Activated CD4-positive, CD25-positive, alpha-beta regulatory T cell treated with anti-CD3 and anti-CD28 coated beads, Interleukin-2, amount 50 U/mL, for 72 hours (primary cell): ENCODE measurements around the gene FOXK1.
"Not testable (repeated sequence)": the region's sequence is repeated elsewhere in the genome, so short reads cannot be mapped to it uniquely, and the experiment has no call there.

ENCODE experiments used
- DNase-seq: peaks from one replicate; pipeline ENCODE4 v3.0.0; 2021

The FOXK1 gene

GRCh38 chr7:4681886-4682620 is at the start of gene FOXK1:
Gene FOXK1, plus strand, starts transcription at chr7:4682295. Its CDS starts 14 bp downstream, at chr7:4682309.
- DNase-seq: peak; percentile 82

GRCh38 chr7:4633012-4633411 is 49.1 kb upstream of the FOXK1 start:
- DNase-seq: no peak

DNA sequence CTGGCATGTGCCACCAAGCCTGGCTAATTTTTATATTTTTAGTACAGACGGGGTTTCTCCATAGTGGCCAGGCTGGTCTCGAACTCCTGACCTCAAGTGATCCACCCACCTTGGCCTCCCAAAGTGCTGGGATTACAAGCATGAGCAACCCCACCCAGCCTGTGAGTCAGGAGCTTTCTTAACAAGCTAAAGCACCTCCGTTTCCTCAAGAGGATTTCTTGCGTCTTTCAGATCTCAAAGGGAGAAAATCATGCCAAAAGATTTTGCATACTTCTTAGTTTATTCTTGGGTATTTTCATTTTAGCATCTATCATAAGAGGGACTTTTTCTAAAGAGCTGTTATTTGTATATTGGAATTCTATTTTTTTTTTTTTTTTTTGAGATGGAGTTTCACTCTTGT is 47.9 kb upstream of the FOXK1 start:
- DNase-seq: no peak

DNA sequence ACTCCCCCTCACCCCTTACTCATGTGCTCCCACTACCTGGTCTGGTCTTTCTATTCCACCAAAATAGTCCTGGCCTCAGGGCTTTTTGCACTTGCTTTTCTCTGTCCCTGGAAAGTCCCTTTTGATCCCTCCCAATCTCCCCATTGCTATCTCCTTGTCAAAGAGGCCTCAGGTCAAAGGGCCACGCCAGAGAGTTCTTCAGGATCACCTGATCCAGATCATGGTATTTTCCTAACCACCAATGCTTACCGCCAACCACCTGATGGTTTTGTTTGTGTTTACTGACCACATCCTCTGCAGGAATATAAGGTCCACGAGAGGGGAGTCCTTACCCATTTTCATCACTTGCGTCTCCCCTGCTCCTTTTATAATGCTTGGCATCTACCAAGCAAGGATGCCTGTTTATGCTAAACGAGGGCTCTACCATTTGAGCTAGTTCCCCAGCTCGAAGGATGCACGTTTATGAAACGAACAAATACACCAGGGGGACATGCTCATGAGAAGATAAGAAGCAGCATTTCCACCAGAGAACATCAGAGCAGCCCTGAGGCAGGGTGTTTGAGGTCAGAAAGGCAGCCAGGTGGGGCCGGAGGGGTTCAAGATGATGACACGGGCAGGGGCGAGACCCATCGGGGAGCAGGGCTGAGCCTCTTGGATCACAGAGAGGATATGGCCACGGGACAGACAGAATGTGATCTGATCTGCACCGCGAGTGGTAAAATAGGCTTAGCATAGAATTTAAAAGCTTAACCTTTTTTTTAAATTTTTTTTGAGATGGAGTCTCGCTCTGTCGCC is 43.1 kb upstream of the FOXK1 start:
- DNase-seq: no peak

GRCh38 chr7:4641091-4641666 is 40.9 kb upstream of the FOXK1 start:
- DNase-seq: no peak

GRCh38 chr7:4641667-4642467 is 40.2 kb upstream of the FOXK1 start:
- peak; percentile 98 for DNase-seq

GRCh38 chr7:4642468-4643203 is 39.5 kb upstream of the FOXK1 start:
- no peak for DNase-seq

DNA sequence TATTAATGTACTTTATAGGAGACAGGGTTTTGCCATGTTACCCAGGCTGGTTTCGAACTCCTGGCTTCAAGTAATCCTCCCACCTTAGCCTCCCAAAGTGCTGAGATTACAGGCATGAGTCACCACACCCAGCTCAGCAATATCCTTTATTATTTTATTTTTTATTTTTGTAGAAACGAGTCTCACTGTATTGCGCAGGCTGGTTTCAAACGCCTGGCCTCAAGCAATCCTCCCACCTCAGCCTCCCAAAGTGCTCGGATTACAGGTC is 39.0 kb upstream of the FOXK1 start:
- not testable (repeated sequence) for DNase-seq

DNA sequence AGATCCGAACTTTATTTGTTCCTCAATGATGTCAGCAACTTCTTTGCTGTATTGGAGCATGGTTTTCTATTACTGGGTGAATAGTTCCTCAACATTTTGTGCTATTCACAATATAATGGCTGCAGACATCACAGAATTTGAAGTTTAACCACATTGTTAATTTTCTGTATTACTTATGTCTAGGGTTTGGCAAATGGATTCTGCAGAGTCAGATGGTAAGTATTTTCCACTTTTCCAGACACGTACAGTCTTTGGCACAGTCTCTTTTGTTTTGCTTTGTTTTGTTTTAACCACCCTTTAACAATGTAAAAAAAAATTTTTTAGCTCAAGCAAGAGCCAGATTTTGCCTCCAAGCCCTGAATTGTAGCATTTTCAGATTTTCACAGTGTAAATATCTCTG is 36.8 kb upstream of the FOXK1 start:
- DNase-seq: no peak

- no peak for DNase-seq
Measured at GRCh38 chr7:4648111-4648510, 34.0 kb upstream of the FOXK1 start.

DNA sequence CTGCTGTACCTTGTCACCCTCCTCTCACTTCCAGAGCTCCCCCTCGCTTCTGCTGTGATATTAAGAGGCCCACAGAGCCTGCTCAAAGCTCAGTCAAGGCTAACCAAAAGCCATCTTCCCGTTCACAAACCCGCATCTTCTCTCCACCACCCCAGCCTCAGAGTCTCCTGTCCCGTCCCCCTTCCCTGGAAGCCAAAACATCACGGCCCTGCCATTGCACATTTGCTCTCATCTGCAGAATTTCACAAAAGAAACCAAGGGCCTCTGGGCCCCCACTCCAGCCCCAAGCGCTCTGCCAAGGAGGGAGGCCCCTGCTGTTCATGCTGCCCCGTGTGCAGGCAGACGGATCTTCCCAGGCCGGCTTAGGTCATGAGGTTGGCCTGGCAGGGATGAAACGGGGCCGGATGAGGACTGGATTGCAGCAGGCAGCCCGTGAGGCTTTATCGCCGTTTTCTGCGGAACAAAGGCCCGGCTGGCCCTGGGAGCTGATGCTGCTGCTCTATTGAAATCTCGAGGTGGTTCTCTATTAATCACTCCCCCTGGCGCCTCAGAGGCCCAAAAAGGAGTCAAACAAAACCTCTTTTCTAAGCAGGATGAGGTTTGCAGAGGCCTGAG is 31.6 kb upstream of the FOXK1 start:
- no peak for DNase-seq

GRCh38 chr7:4653771-4654170 is 28.3 kb upstream of the FOXK1 start:
- DNase-seq: no peak

- DNase-seq: no peak
Measured at GRCh38 chr7:4655311-4655710, 26.8 kb upstream of the FOXK1 start.

- no peak for DNase-seq
Measured at GRCh38 chr7:4655896-4656295, 26.2 kb upstream of the FOXK1 start.

- no peak for DNase-seq
Measured at GRCh38 chr7:4657640-4658417, 24.3 kb upstream of the FOXK1 start.

- DNase-seq: no peak
Measured at GRCh38 chr7:4659551-4660286, 22.4 kb upstream of the FOXK1 start.

DNA sequence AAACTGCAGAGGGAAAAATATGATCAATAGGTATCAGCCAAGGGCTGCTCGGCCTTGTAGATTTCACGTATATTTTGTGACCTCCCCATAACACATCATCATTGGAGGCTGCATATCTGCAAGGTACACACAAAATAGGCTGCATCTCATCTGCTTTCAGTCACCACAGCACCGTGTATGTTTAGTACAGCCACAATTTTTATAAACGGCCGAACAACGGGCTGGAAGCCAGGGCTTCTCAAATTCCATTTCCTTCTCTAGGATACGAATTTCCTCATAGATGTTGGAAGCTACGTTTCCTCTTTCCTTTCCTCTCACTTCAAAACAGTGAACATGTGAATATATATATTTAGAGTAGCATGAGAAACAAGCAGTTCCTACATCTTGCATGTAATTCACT is 20.2 kb upstream of the FOXK1 start:
- DNase-seq: no peak

- DNase-seq: no peak
Measured at GRCh38 chr7:4663239-4664018, 18.7 kb upstream of the FOXK1 start.

DNA sequence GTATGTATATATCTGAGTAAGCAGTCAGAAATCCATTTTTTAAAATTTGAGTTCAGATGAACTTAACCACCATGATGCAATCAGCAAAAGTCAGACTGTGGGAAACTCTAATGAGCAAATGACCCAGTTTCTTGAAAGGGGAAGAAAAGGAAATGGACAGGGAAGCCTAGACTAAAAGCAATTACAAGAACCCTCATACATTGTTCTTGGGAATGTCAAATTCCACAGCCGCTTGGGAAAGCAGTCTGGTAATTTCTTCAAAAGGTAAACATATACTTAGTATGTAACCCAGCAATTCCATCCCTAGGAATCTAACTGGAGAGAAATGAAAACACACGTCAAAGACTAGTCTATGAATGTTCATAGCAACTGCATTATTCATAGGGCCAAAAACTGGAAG is 16.4 kb upstream of the FOXK1 start:
- no peak for DNase-seq
